Fibroblast of skin of left quadriceps (primary cell): ENCODE results near the gene L1CAM.
"Not testable (repeated sequence)": the region's sequence is repeated elsewhere in the genome, so short reads cannot be mapped to it uniquely, and the experiment has no call there.

Source experiments
- DNase-seq, 2 experiments: peaks; one replicate each; pipeline ENCODE4 v3.0.0-alpha.2; 2013; ENCODE audit warnings: low read depth in 2 of 2

The L1CAM gene

GRCh38 chrX:153828308-153828707 lies 57.7 kb downstream of the L1CAM start:
- DNase-seq: no peak

GRCh38 chrX:153827903-153828302 lies 58.1 kb downstream of the L1CAM start:
- DNase-seq: no peak

GRCh38 chrX:153827016-153827415 lies 59.0 kb downstream of the L1CAM start:
- no peak for DNase-seq

GRCh38 chrX:153825042-153825441 lies 60.9 kb downstream of the L1CAM start:
- no peak for DNase-seq

GRCh38 chrX:153824348-153824747 lies 61.6 kb downstream of the L1CAM start:
- no peak for DNase-seq

- no peak for DNase-seq
These were observed 64.9 kb downstream of the L1CAM start for GRCh38 chrX:153821066-153821465.

- no peak for DNase-seq
These were observed 65.4 kb downstream of the L1CAM start for GRCh38 chrX:153820601-153821000.

- DNase-seq: no peak
These were observed 66.5 kb downstream of the L1CAM start for GRCh38 chrX:153819384-153820040.

GRCh38 chrX:153818571-153819383 lies 67.2 kb downstream of the L1CAM start:
- DNase-seq: no peak

- not testable (repeated sequence) for DNase-seq
These were observed 67.9 kb downstream of the L1CAM start for GRCh38 chrX:153818064-153818463.

GRCh38 chrX:153816831-153817690 lies 68.9 kb downstream of the L1CAM start:
- no peak for DNase-seq

GRCh38 chrX:153814591-153815315 lies 71.2 kb downstream of the L1CAM start:
- DNase-seq: no peak

- no peak for DNase-seq
These were observed 72.8 kb downstream of the L1CAM start for GRCh38 chrX:153813161-153813560.

- no peak for DNase-seq
These were observed 73.8 kb downstream of the L1CAM start for GRCh38 chrX:153812220-153812619.
